Ovary (tissue), 9 donors: ENCODE measurements around the gene TUT7. TPM values are rescaled to one million over a fixed set of nuclear protein-coding genes. Genes with fewer than 3 reads are reported as not detected.

Experiments used
- DNase-seq, 5 donors: peaks; one replicate each; pipeline ENCODE4 v3.0.0-alpha.2; 2019 to 2020
- H3K27ac ChIP-seq, 2 donors: fragments of 200-600 bp; one replicate each; pipeline versions ENCODE4 v1.5.1 to v1.8.0; 2019 to 2022
- H3K27me3 ChIP-seq: fragments of 200-600 bp; one replicate; pipeline ENCODE4 v1.8.0; 2022
- H3K36me3 ChIP-seq: fragments of 200-600 bp; sonication (generic); one replicate; pipeline ENCODE4 v1.5.1; 2019
- H3K4me1 ChIP-seq: one replicate; pipeline ENCODE4 v1.8.1; 2013; ENCODE audit warnings: mild to moderate bottlenecking, moderate library complexity; ENCODE audit not compliant: insufficient read depth
- H3K4me3 ChIP-seq: fragments of 200-600 bp; sonication (generic); one replicate; pipeline ENCODE4 v1.5.1; 2017
- H3K9me3 ChIP-seq, 2 donors: fragments of 200-600 bp in 1 of 2; sonication (generic) in 1 of 2; one replicate each; pipeline versions ENCODE4 v1.5.1 to v1.8.1; 2013 to 2019; ENCODE audit warnings: mild to moderate bottlenecking in 1 of 2, moderate library complexity in 1 of 2
- CTCF ChIP-seq, 3 donors: fragments of 450-650 bp in 2 of 3; fragments of 200-600 bp in 1 of 3; IDR thresholded peaks; one replicate each; pipeline versions ENCODE4 v1.5.1 to v1.8.0; 2016 to 2022; ENCODE audit warnings: antibody characterized with exemption in 3 of 3, mild to moderate bottlenecking in 1 of 3
- EP300 ChIP-seq: sonication (generic); formaldehyde crosslinking; IDR thresholded peaks from one replicate; pipeline ENCODE4 v1.6.1; 2017; ENCODE audit warnings: antibody characterized with exemption
- POLR2A ChIP-seq: fragments of 450-650 bp; IDR thresholded peaks from one replicate; pipeline ENCODE4 v1.6.1; 2017; ENCODE audit warnings: antibody characterized with exemption, mild to moderate bottlenecking, moderate library complexity
- WGBS, 3 donors: extraction: QIAGEN DNeasy Blood & Tissue Kit in 1 of 3; methylation state at CpG; one replicate each; pipeline versions ENCODE4 v1.1.5 to v1.1.7; 2013 to 2017; 5-methylcytosine and 5-hydroxymethylcytosine counted together
- intact Hi-C, 4 donors: fragments of 100-400 bp; cut with DNase I; formaldehyde crosslinking; loops; one replicate each; pipeline versions ENCODE4 v1.11.0 to v1.15.1; 2022 to 2023
- polyA plus RNA-seq, 2 donors: library from polyadenylated mRNA; stranded (reverse); fragments of 200-250 nt in 1 of 2; fragments of 350-450 nt in 1 of 2; fragmentation: Illumina TruSeq in 1 of 2; extraction: RNeasy Lipid Tissue Mini Kit (QIAGEN cat#74804) in 1 of 2; gene quantifications; one replicate each; pipeline ENCODE4 v1.2.3, GENCODE V29; 2013 to 2014
- total RNA-seq, 7 donors: library from RNA; depleted of rRNA in 2 of 7; stranded (reverse); fragments of >200 nt in 2 of 7; fragmentation: NEBNext Ultra II Directional in 3 of 7; extraction: Animal tissue kit (Norgen Biotek cat#: 25700) in 3 of 7; gene quantifications; one replicate each; pipeline versions ENCODE4 v1.1.0 to v1.2.4, GENCODE V29; 2016 to 2023
- donor health status: DM: no; HTN: no; CAD: no; lungs with moderate emphysema.
- donor health status: DM: no; HTN: no; CAD: no.
- donor health status: Bipolar disorder and iron deficiency.
- donor health status: DM: yes; HTN: yes; CAD: no.
- donor health status: DM: no; HTN: no; CAD: no.
- donor health status: DM: yes; HTN: yes; CAD: no.

Gene TUT7
- total and polyA plus RNA-seq, 9 donors: 10.5 to 30.0 (median 18.1) TPM

GRCh38 chr9:86259557-86259956 is 94.7 kb downstream of the TUT7 start, which contains the start of gene C9orf153:
C9orf153 (minus strand) TSS chr9:86259657; CDS start chr9:86229603, 30,054 bp downstream.
- no peaks in the 10 kb centered on the region for H3K9me3 ChIP-seq
- intact Hi-C loops: no loop called here
- TF ChIP-seq CTCF (IDR thresholded peaks at IDR 0.05): no peak
- no peak for TF ChIP-seq POLR2A
- no peak for TF ChIP-seq EP300
- DNase-seq: no peak
- WGBS, 3 donors: 81 to 85% (median 81%) methylated on average over 8 of the region's 8 CpGs
- H3K27ac ChIP-seq: no peak within 1 kb of the TSS
- no peaks in the 10 kb centered on the region for H3K36me3 ChIP-seq
- H3K4me3 ChIP-seq: no peak within 1 kb of the TSS
- H3K27me3 ChIP-seq: no peaks in the 10 kb centered on the region
- no peaks in the 10 kb centered on the region for H3K4me1 ChIP-seq

GRCh38 chr9:86257391-86257790 is 96.8 kb downstream of the TUT7 start:
- WGBS, 3 donors: 74 to 83% (median 80%) methylated on average over 2 of the region's 2 CpGs
- no peaks in the 10 kb centered on the region for H3K27me3 ChIP-seq
- H3K9me3 ChIP-seq: no peaks in the 10 kb centered on the region
- intact Hi-C loops: no loop called here
- no peak overlapping the region for H3K27ac ChIP-seq
- no peaks in the 10 kb centered on the region for H3K4me1 ChIP-seq
- no peak for TF ChIP-seq EP300
- TF ChIP-seq POLR2A: no peak
- TF ChIP-seq CTCF (IDR thresholded peaks at IDR 0.05): no peak
- DNase-seq: no peak
- no peaks in the 10 kb centered on the region for H3K36me3 ChIP-seq
- H3K4me3 ChIP-seq: no peak overlapping the region

- DNase-seq: no peak
- H3K36me3 ChIP-seq: no peaks in the 10 kb centered on the region
- WGBS, 3 donors: 52 to 61% (median 52%) methylated on average over 3 of the region's 3 CpGs
- H3K27ac ChIP-seq: no peak overlapping the region
- no peak overlapping the region for H3K4me3 ChIP-seq
- intact Hi-C loops: no loop called here
- H3K4me1 ChIP-seq: no peaks in the 10 kb centered on the region
- TF ChIP-seq CTCF (IDR thresholded peaks at IDR 0.05) (no peak), POLR2A (no peak), EP300 (no peak)
- no peaks in the 10 kb centered on the region for H3K27me3 ChIP-seq
- H3K9me3 ChIP-seq: no peaks in the 10 kb centered on the region
These were observed 97.6 kb downstream of the TUT7 start for GRCh38 chr9:86256653-86257052.

- TF ChIP-seq EP300 (no peak), CTCF (IDR thresholded peaks at IDR 0.05) (no peak), POLR2A (no peak)
- WGBS, 3 donors: 95 to 99% (median 99%) methylated on average over 3 of the region's 3 CpGs
These were observed 100.6 kb downstream of the TUT7 start for GRCh38 chr9:86253577-86253976.

More at GRCh38 chr9:86253577-86253976, 100.6 kb downstream of the TUT7 start:
- Histone ChIP-seq H3K9me3 (no peaks in the 10 kb centered on the region), H3K27ac (no peak overlapping the region), H3K36me3 (no peaks in the 10 kb centered on the region), H3K4me3 (no peak overlapping the region), H3K27me3 (no peaks in the 10 kb centered on the region), H3K4me1 (no peaks in the 10 kb centered on the region)
- no peak for DNase-seq
- intact Hi-C loops: no loop called here
